ENCODE measurements around the gene CSMD2. TPM values are rescaled to one million over a fixed set of nuclear protein-coding genes. Genes with fewer than 3 reads are reported as not detected.

Gene CSMD2
- total and polyA plus RNA-seq, 2 of the 8 experiments (the other 6 are each of a cell fraction or from before 2014, with no cell fraction given), result 7.0 to 14.7 TPM

- Histone ChIP-seq H2BK15ac (ENCODE audit: low read length) (no peak overlapping the region), H3K4me3 (ENCODE audit: extremely low read depth in 1 of 4, insufficient read depth in 2 of 4, low read depth in 3 of 4, low read length in 4 of 4) (no peak overlapping the region), H3K4me2 (ENCODE audit: insufficient read depth in 1 of 2, low read depth in 2 of 2, low read length in 2 of 2) (no peak overlapping the region), H3K56ac (replicated peaks; ENCODE audit: insufficient read length, low read depth, low read length) (no peak overlapping the region), H2BK5ac (ENCODE audit: low read depth, low read length) (no peak overlapping the region), H3K27me3 (replicated peaks in 1 of 4; ENCODE audit: control insufficient read depth in 3 of 4, extremely low read depth in 1 of 4, insufficient read depth in 3 of 4, low read length in 3 of 4) (no peaks in the 10 kb centered on the region), H3K9me3 (ENCODE audit: insufficient read depth in 2 of 2, low read depth in 1 of 2, low read length in 1 of 2) (no peaks in the 10 kb centered on the region), H4K8ac (ENCODE audit: extremely low read depth, insufficient read depth, low read length) (no peak overlapping the region), H2BK20ac (ENCODE audit: low read length) (no peak overlapping the region), H3K79me1 (ENCODE audit: low read depth, low read length) (no peaks in the 10 kb centered on the region), H3K4me1 (replicated peaks in 1 of 4; ENCODE audit: control insufficient read depth in 3 of 4, insufficient read depth in 4 of 4, low read length in 3 of 4) (no peaks in the 10 kb centered on the region), H3K23me2 (ENCODE audit: low read depth, low read length) (no peaks in the 10 kb centered on the region), H3K9ac (replicated peaks in 1 of 4; ENCODE audit: extremely low read depth in 1 of 4, low read depth in 3 of 4, low read length in 3 of 4) (no peak overlapping the region), H4K20me1 (replicated peaks in 1 of 2; ENCODE audit: control insufficient read depth in 1 of 2, insufficient read depth in 2 of 2, low read length in 2 of 2) (no peaks in the 10 kb centered on the region), H2AK5ac (ENCODE audit: low read depth, low read length) (no peak overlapping the region), H3K36me3 (ENCODE audit: control insufficient read depth in 2 of 4, insufficient read depth in 4 of 4, low read length in 3 of 4) (peaks cover 2 to 10% (median 5%) of the 10 kb centered on the region in 4 experiments; a peak in 5 of 8 replicates), H3K23ac (ENCODE audit: insufficient read length) (no peak overlapping the region), H3K79me2 (ENCODE audit: control insufficient read depth in 1 of 2, insufficient read depth in 2 of 2, low read length in 2 of 2) (no peaks in the 10 kb centered on the region), H2BK120ac (replicated peaks; ENCODE audit: low read depth, low read length) (no peak overlapping the region), H3K14ac (ENCODE audit: insufficient read length) (no peak overlapping the region), H3K27ac (ENCODE audit: low read depth, low read length) (no peak overlapping the region), H3K18ac (ENCODE audit: extremely low read depth, low read length) (no peak overlapping the region), H4K91ac (replicated peaks; ENCODE audit: insufficient read length, low read length) (no peak overlapping the region), H2BK12ac (ENCODE audit: low read depth, low read length) (no peak overlapping the region), H2AFZ (ENCODE audit: low read length) (no peak overlapping the region), H4K5ac (ENCODE audit: insufficient read length, low read depth, low read length) (no peak overlapping the region), H3K4ac (replicated peaks; ENCODE audit: insufficient read length, low read depth, low read length) (no peak overlapping the region)
- TF ChIP-seq CBX8 (IDR thresholded peaks at IDR 0.05; ENCODE audit: borderline replicate concordance, low read depth, low read length) (no peak), POLR2A (IDR thresholded peaks at IDR 0.05; ENCODE audit: control extremely low read depth in 1 of 2, low read depth in 2 of 2, low read length in 2 of 2) (no peak), GABPA (IDR thresholded peaks at IDR 0.05; ENCODE audit: borderline replicate concordance, insufficient read depth, low read length) (no peak)
- no peak for DNase-seq (ENCODE audit: low read depth in 1 of 2, low spot score in 2 of 2)
- 86% methylated on average over 4 of the region's 4 CpGs; no CpG with 5 or more reads in 1 of the 2 experiments for WGBS, 2 experiments (ENCODE audit: extremely low coverage in 1 of 2, insufficient coverage in 1 of 2, insufficient read length in 1 of 2, insufficient replicate concordance in 2 of 2, low coverage in 1 of 2, low lambda C conversion rate in 2 of 2, missing lambda C conversion rate in 1 of 2)
- POLR2A ChIA-PET (ENCODE audit: partially characterized antibody), result interaction anchor here (0.6 kb wide), 1 partner anchor 498 kb away, joined by 3 read pairs; no protein-coding TSS in a partner anchor
- no peak for FAIRE-seq
- CTCF ChIA-PET (ENCODE audit: partially characterized antibody), result interaction anchor here (8.8 kb wide), 1 partner anchor 26 kb away, joined by 60 read pairs; no protein-coding TSS in a partner anchor
These were observed 505.4 kb downstream of the CSMD2 start for GRCh38 chr1:33659641-33660040.
